Activated T-cell treated with anti-CD3 and anti-CD28 coated beads, Interleukin-2, amount 50 U/mL, for 48 hours (primary cell): ENCODE results near the gene ZNF22.

ENCODE experiments used
- DNase-seq, 2 experiments: peaks; one replicate each; pipeline ENCODE4 v3.0.0-alpha.2; 2020

The ZNF22 gene

DNA sequence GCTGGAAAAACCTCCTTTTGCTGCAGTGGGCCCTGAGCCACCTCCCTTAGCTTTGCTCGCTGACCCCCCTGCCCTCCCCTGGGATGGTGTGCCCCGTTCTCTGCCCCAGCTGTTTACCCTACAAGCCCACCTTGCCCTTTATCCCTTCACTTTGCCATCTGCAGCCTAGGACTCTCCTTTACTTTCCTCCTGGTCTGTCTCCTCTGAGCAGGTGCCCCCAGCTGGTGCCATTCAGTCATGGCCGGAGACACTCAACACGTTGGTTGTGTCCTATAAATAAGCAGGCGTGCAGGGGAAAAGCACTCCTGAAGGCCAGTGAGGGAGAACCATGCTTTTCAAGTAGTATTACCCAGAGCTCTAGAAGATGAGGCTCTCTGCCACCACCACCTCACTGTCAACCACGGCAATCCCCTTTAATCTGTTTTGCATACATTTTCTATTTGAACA lies 35.0 kb upstream of the ZNF22 start:
- DNase-seq, result no peak

DNA sequence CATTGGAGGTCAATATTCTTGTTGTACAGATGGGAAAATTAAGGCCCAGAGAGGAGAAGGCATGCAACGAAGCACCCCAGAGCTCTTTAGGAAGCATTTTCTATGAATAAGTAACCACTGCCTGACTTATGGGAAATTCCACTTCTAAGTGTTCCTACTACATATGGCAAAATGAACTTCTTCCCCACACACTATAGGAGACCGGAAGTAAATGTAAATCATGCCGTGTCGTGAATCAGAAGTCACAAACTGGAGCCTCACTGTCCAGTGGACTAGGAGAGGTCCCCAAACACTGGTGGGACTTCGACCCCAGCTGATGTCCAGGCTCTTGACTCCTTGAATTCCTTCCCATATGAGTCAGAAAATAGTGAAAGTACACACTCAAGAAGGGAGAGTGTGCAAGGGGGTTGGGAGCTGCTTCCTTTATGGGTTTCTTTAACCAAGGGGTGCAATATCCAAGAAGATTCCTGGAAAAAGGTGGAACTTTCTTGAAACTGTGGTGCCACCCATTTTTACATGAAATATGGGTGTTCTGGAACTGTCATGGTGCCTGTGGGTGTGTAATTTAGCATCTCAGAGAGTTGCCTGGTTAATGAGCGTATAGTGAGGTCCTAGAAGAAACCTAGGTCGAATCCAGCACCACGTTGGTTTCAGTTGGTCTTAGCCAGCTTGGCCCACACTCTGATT lies 34.5 kb upstream of the ZNF22 start:
- peak in 1 of 2 experiments; percentile 15 for DNase-seq

GRCh38 chr10:44966816-44967509 lies 33.8 kb upstream of the ZNF22 start:
- DNase-seq, result no peak

GRCh38 chr10:44967616-44968015 lies 33.1 kb upstream of the ZNF22 start:
- no peak for DNase-seq

GRCh38 chr10:44968091-44968490 lies 32.6 kb upstream of the ZNF22 start:
- DNase-seq, result peak in 1 of 2 experiments; percentile 32

DNA sequence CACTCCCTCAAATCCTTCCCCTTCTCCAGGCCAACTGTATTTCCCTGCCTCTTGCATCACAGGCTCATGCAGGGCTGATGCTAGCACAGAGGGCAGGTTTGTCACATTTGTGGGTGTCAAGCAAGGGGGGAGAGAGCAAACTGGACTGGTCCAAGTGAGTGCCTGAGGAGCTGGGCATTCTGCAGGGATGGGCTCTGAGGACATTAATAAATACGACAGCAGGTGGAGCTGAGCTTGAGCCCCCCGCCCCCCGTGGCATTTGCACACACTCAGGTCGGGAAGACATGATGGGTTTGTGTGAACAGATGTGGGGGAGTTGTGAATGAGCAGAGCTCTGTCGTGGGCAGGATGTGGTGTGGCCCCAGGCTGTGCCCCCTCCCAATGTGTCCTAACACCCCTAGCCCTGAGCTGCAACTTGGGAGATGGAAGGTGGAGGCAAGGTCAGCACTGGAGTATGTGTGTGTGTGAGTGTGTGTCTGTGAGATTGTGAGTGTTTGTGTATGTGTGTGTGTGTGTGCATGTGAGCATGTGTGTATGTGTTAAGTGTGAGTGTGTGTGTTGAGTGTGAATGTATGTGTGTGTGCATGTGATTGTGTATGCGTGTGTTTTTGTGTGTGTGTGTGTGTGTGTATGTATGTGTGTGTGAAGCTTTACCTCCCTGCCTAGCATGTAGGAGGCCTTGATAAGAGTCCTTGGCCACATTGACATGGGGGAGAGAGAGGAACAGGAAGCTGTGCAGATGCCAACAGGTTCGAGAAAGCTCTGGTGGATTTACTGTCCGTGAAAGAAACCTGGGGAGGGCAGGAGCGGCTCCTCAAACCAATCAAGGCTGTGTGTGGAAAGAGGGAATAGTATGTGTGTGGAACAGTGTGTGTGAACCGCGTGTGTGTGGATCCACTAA lies 32.0 kb upstream of the ZNF22 start:
- DNase-seq, result no peak

DNA sequence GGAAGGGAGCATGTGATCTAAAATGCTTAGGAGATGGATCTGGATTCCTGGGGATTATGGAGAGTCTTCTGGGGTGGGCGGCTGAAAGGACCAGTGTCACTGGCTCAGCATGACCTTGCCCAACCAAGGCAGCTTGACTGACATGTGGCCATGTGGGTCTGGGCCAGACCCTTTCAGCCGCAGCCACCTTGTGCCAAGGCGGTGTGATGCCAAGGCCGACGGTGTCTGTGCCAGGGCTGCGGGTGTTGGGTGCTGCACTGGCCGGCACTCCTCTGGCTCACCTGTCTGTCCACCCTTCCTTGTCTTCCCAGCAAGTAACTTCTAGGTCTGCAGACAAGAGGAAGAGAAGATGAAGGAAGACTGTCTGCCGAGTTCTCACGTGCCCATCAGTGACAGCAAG lies 30.9 kb upstream of the ZNF22 start:
- DNase-seq, result no peak

DNA sequence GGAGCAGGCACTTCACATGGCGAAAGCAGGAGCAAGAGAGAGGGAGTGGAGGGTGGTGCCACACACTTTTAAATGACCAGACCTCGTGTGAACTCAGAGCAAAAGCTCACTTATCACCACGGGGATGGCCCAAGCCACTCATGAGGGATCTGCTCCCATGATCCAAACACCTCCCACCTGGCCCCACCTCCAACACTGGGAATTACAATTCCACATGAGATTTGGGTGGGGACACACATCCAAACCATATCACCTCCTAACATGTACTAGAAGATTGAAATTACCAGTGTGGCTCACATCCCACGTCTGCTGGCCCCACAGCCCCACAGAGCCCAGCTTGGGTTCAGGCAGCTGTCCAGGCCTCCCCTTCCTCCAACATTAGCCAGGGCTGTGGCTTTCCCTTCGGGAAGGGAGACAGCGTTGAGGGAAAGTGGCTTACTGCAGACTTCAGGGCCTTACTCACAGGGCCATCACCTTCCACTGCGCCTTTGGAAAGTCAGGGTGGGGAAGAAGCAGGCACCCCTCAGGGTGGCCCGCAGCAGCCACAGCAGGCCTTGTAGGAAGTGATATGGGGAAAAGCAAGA lies 29.8 kb upstream of the ZNF22 start:
- no peak for DNase-seq

DNA sequence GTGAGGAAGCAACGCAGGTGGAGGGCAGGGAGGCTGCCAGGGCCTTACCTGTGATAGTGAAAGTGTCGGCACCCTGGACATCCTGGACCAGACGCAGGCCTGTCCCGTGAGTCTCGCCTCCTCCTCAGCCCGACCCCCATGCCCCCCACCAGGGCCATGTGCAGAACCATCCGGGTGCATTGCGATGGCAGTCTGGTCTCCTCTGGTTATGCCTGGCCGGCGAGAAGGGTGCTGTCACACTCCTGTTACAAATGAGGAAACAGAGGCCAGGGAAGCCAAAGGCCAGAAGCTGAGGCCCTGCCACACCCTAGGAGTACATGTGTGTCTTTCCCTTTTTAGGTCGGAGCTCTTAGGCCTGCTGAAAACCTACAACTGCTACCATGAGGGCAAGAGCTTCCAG lies 29.3 kb upstream of the ZNF22 start:
- DNase-seq, result no peak

DNA sequence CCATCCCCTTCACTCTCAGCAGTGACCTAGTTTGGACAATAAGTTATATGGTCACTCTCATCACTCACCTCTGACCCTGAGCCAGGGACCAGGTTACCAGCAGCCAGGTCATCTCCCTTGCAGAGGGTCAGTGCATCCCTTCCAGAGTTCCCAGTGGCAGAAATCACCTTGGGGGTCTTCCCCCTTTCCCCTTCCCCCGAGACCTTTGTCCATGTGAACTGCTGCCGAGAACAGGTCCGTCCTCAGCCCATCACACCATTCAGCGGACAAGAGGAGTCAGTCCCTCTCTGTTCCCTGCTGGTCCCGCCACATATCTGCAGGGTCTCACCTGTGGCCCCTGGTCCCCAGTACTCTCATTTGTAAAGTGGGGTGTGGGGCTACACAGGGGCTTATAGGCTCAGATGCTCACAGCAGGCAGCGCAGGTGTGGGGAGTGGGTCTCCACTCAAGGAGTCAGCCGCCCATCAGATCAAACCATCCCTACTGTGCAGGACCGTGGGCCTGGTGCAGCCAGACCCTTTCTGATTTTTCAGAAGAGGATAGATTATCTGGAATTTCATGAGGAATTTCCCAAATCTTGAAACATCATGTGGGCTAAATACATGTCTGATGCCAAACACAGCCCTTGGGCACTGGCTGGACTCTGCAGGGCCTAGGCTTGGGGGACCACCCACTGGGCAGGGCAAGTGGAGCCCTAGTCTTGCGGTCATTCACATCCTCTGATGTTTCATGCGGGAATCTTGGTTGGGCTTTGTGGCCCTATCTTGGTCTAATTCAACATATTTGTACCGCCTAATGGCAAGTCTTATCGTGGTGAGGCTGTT lies 28.6 kb upstream of the ZNF22 start:
- no peak for DNase-seq

DNA sequence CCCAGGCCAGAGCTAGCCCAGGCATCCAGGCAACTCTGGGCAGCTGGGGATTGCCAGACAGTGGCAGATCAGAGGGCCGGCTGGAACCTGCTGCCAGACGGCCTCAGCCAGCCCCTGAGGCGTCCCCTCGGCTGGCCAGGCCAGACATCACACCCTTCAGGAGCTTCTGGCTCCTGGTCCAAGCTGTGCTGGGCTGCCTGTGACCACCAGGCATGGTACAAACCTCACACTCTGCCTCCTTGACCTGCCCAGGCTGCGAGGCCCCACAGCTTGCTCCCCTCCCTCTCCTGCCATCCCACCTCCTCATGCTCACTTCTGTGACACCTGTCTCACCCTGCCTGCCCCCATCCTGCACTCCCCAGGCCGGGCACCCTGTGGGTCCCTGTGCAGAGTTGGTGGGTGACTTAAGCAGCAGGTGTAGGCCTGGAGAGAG lies 27.8 kb upstream of the ZNF22 start:
- DNase-seq, result no peak

- no peak for DNase-seq
These were observed 27.2 kb upstream of the ZNF22 start for GRCh38 chr10:44973323-44974081.

DNA sequence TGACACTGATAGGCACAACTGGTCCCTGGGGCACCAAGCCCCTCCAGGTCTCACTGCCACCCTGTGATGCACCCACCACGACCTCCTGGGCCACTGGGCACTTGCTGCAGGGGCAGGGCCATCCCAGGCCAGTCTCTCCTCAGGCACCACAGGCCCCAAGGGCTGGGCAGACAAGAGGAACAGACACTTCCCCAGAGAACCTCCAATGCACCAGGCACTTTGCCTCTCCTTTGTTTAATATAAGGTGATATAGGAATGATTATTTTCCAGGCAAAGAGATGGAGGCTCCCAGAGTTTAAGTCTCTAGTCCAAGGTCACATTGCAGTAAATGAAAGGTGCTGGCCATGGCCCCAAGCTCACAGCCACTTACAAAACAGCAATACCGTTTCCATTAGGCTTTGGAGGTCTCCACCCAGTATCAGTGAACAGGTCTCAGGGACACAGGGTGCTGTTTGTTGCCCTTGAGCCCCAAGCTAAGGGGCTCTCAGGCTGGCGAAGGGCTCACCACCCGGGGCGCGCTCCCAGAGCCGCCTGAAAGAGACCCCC lies 26.6 kb upstream of the ZNF22 start:
- no peak for DNase-seq

GRCh38 chr10:44974628-44975430 lies 25.9 kb upstream of the ZNF22 start:
- peak; percentile 79 to 84 for DNase-seq

DNA sequence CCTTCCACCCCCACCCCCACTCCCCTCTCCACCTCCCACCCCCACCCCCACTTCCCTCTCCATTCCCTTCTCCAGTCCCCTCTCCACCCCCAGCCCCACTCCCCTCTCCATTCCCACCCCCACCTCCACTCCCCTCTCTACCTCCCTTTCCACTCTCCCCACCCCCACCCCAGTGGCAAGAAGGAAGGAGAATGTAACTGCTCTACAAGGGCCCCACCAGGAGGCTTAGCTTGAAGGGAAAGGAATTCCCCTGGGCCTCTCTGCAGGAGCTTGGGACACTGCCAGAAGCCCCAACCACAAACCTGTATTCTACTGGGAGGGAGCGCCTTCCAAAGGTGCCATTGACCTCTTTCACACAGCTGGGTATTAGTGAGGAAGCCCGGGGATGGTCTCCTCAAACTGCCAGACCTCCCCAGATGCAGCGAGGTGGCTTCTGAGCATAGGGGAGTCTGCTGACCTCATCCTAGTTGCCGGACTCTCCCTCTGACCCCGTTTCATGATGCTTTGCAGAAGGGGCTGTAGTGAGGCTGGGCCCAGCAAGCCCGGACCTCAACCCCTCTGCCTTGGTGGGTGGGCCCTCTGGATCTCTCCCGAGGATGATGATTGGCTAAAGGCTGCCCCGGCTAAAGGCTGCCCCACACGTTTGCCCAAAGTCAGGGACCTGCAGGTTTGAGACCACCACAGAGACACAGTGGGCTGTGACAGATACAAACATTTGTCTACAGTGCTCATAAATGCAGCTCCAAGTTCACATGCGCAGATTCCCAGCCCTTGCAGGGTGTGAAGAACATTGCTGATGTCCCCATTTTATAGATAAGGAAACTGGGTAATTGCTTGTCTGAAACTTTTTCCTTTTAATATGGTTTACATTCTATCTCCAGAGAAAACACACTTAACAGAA lies 25.0 kb upstream of the ZNF22 start:
- no peak for DNase-seq

DNA sequence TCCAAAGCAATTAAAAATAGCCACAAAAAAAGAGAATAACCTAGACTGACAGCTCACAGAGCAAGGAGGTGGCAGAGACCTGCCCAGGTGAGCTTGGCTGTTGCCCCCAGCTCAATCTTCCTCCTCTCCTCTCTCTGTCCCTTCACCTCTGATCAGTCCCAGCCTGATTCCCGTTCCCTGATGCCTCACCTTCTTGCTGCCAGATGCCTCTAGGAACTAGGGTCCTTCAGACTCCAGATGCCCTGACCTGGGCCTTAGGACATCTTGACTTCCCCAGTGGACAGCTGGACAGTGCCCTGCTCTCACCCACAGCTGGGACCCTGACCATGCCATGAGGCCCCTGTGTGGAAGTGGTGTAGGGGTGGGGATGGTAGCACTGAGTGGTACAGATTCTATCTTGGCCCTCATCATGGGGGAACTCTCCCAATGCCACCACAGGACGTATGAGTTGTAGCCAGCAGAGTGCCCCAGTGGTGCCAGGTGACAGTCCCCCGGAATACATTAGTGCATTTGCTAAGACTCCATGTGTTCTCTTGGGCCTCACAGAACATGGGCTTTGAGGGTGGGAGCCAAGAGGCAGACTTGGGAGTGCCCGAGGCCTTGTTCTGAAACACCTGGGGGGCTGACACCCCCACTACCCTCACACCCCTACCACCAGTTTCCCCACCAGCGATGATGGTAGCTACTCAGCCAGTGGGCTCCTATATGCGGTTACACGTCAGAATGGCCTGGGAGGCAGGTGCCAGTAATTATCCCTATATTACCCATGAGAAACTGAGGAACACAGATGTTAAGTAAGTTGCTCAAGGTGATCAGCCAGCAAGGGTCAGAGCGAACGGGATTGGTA lies 24.1 kb upstream of the ZNF22 start:
- DNase-seq, result no peak

GRCh38 chr10:44977287-44978212 lies 23.2 kb upstream of the ZNF22 start:
- no peak for DNase-seq
